CD14-positive monocyte (primary cell): ENCODE results near the gene DUSP16. TPM values are rescaled to one million over a fixed set of nuclear protein-coding genes. Genes with fewer than 3 reads are reported as not detected.
A peak's percentile ranks its signal among the peaks of the same experiment; 100 is the strongest.
"Not testable (repeated sequence)": the region's sequence is repeated elsewhere in the genome, so short reads cannot be mapped to it uniquely, and the experiment has no call there.

Source experiments
- DNase-seq, 3 donors: peaks; one replicate each; pipeline ENCODE4 v3.0.0-alpha.2; 2011 to 2022
- H2AFZ ChIP-seq: 2 replicates; pipeline ENCODE4 v1.6.0; 2012; ENCODE audit warnings: mild to moderate bottlenecking, low read depth, low read length, inconsistent platforms; ENCODE audit not compliant: insufficient read depth, poor library complexity, severe bottlenecking
- H3K27ac ChIP-seq, 2 donors: 1 replicate in 1 of 2; 2 replicates in 1 of 2; pipeline ENCODE4 v1.5.1; 2012 to 2013; ENCODE audit warnings: low read length in 2 of 2, control low read depth in 1 of 2, inconsistent platforms in 1 of 2, low read depth in 1 of 2, mild to moderate bottlenecking in 1 of 2
- H3K27me3 ChIP-seq, 2 donors: one replicate each; pipeline versions ENCODE4 v1.6.0 to v1.6.1; 2011 to 2013; ENCODE audit warnings: low read length in 2 of 2; ENCODE audit not compliant: control insufficient read depth in 2 of 2, insufficient read depth in 2 of 2
- H3K36me3 ChIP-seq, 2 donors: replicated peaks in 1 of 2; 1 replicate in 1 of 2; 2 replicates in 1 of 2; pipeline versions ENCODE4 v1.5.1 to v1.6.1; 2012 to 2013; ENCODE audit warnings: low read length in 2 of 2, control low read depth in 1 of 2, inconsistent platforms in 1 of 2, mild to moderate bottlenecking in 1 of 2; ENCODE audit not compliant: insufficient read depth in 2 of 2, control insufficient read depth in 1 of 2
- H3K4me1 ChIP-seq, 2 donors: 1 replicate in 1 of 2; 2 replicates in 1 of 2; pipeline versions ENCODE4 v1.5.1 to v1.6.1; 2012 to 2013; ENCODE audit warnings: low read length in 2 of 2, control low read depth in 1 of 2, inconsistent platforms in 1 of 2, mild to moderate bottlenecking in 1 of 2, moderate library complexity in 1 of 2; ENCODE audit not compliant: insufficient read depth in 2 of 2, control insufficient read depth in 1 of 2
- H3K4me2 ChIP-seq: replicated peaks from 2 replicates; pipeline ENCODE3; 2012; ENCODE audit warnings: low read length, moderate library complexity, mild to moderate bottlenecking; ENCODE audit not compliant: poor library complexity, severe bottlenecking; ENCODE audit errors: extremely low read depth
- H3K4me3 ChIP-seq, 3 experiments: fragments of 200-600 bp in 1 of 3; sonication (generic) in 1 of 3; replicated peaks in 1 of 3; 1 replicate in 2 of 3; 2 replicates in 1 of 3; pipeline ENCODE4 v1.5.1; 2011 to 2013; ENCODE audit warnings: low read length in 3 of 3, mild to moderate bottlenecking in 3 of 3, control low read depth in 2 of 3, low read depth in 2 of 3, inconsistent platforms in 1 of 3, moderate library complexity in 1 of 3
- H3K79me2 ChIP-seq: 2 replicates; pipeline ENCODE4 v1.6.0; 2012; ENCODE audit warnings: mild to moderate bottlenecking, control low read depth, inconsistent platforms, low read length, moderate library complexity; ENCODE audit not compliant: insufficient read depth
- H3K9ac ChIP-seq: 2 replicates; pipeline ENCODE4 v1.6.0; 2017; ENCODE audit warnings: low read length, mild to moderate bottlenecking; ENCODE audit not compliant: insufficient read depth, poor library complexity, severe bottlenecking
- H3K9me3 ChIP-seq, 2 donors: replicated peaks in 1 of 2; 1 replicate in 1 of 2; 2 replicates in 1 of 2; pipeline versions ENCODE4 v1.5.1 to v1.6.1; 2012 to 2013; ENCODE audit warnings: low read length in 2 of 2, control low read depth in 1 of 2; ENCODE audit not compliant: control insufficient read depth in 1 of 2, insufficient read depth in 1 of 2
- H4K20me1 ChIP-seq: 2 replicates; pipeline ENCODE4 v1.6.0; 2012; ENCODE audit warnings: mild to moderate bottlenecking, low read length, control low read depth, moderate library complexity; ENCODE audit not compliant: insufficient read depth
- H3K27ac Mint-ChIP-seq, 7 donors: one replicate each; pipeline ENCODE4 v1.8.0; 2020; ENCODE audit warnings: mild to moderate bottlenecking in 7 of 7, mixed read lengths in 7 of 7, moderate library complexity in 6 of 7, inconsistent platforms in 2 of 7
- H3K27me3 Mint-ChIP-seq, 3 donors: one replicate each; pipeline ENCODE4 v1.8.0; 2021 to 2022; ENCODE audit warnings: low read depth in 3 of 3, mild to moderate bottlenecking in 3 of 3, mixed read lengths in 3 of 3, moderate library complexity in 3 of 3, inconsistent platforms in 1 of 3
- H3K36me3 Mint-ChIP-seq, 2 donors: one replicate each; pipeline ENCODE4 v1.8.0; 2020; ENCODE audit warnings: mixed read lengths in 2 of 2, inconsistent platforms in 1 of 2, mild to moderate bottlenecking in 1 of 2
- H3K4me1 Mint-ChIP-seq: one replicate; pipeline ENCODE4 v1.8.0; 2020; ENCODE audit warnings: mild to moderate bottlenecking, mixed read lengths
- H3K4me3 Mint-ChIP-seq, 2 donors: one replicate each; pipeline ENCODE4 v1.8.0; 2020; ENCODE audit warnings: mild to moderate bottlenecking in 2 of 2, mixed read lengths in 2 of 2, moderate library complexity in 1 of 2
- H3K9me3 Mint-ChIP-seq, 7 donors: one replicate each; pipeline ENCODE4 v1.8.0; 2020 to 2022; ENCODE audit warnings: mixed read lengths in 7 of 7, mild to moderate bottlenecking in 6 of 7, moderate library complexity in 6 of 7, inconsistent platforms in 2 of 7
- WGBS: methylation state at CpG from one replicate; pipeline ENCODE4 v1.1.5; 2013; ENCODE audit warnings: missing lambda C conversion rate; ENCODE audit not compliant: insufficient coverage; 5-methylcytosine and 5-hydroxymethylcytosine counted together
- intact Hi-C, 2 donors: fragments of 100-400 bp; cut with micrococcal nuclease; formaldehyde crosslinking; loops; one replicate each; pipeline versions ENCODE4 v1.15.0 to v1.15.1; 2023
- polyA plus RNA-seq, 3 donors: library from polyadenylated mRNA; depleted of rRNA in 1 of 3; unstranded in 2 of 3; stranded (reverse) in 1 of 3; fragments of 300-500 nt in 2 of 3; fragments of >200 nt in 1 of 3; fragmentation: Illumina TruSeq in 2 of 3; gene quantifications; 1 replicate in 2 of 3; 2 replicates in 1 of 3; pipeline ENCODE4 v1.2.3, GENCODE V29; 2012 to 2021
- TF ChIP-seq, protein P1 (sequence below): fragments of 200-600 bp; IDR thresholded peaks from one replicate; pipeline ENCODE4 v1.8.0; 2022; ENCODE audit warnings: antibody characterized with exemption, mild to moderate bottlenecking

The DUSP16 gene
- polyA plus RNA-seq, 3 donors: 0.04 to 0.46 (median 0.27) TPM

DNA sequence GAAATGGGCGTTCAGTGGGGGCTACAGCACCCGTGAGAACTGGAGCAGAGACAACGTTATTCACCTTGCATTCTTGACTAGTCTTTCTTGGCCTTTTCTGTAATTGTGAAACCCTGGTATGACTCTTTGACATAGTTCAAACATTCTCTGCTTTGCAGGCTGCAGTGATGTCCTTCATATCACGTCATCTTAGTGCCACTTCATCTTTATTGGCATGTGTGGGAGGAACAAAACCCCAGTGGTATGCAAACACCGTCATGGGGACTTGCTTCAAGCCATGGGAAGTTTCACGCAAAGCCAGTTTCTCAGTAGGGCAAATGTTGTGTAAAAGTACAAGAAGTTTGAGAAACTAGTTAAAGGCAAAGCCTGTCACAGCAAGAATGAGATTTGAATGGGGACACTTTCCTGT, 20.2 kb upstream of the DUSP16 start:
- Histone ChIP-seq H3K4me2 (no peak overlapping the region), H2AFZ (no peak overlapping the region), H3K79me2 (no peaks in the 10 kb centered on the region), H3K36me3 (no peaks in the 10 kb centered on the region), H3K9ac (no peak overlapping the region), H3K9me3 (no peaks in the 10 kb centered on the region), H3K4me1 (no peaks in the 10 kb centered on the region), H3K27me3 (no peaks in the 10 kb centered on the region), H4K20me1 (no peaks in the 10 kb centered on the region), H3K27ac (no peak overlapping the region), H3K4me3 (no peak overlapping the region)
- peaks cover 12% of the 10 kb centered on the region for H3K4me1 Mint-ChIP-seq
- no peak for DNase-seq
- intact Hi-C loops: loop anchor here in 1 of 2 donors (10.0 kb wide), 1 partner anchor 52 kb away; no protein-coding TSS in a partner anchor
- H3K27me3 Mint-ChIP-seq: peaks cover 2 to 5% (median 2%) of the 10 kb centered on the region in 3 donors
- no peak overlapping the region for H3K27ac Mint-ChIP-seq
- TF ChIP-seq, protein P1, sequence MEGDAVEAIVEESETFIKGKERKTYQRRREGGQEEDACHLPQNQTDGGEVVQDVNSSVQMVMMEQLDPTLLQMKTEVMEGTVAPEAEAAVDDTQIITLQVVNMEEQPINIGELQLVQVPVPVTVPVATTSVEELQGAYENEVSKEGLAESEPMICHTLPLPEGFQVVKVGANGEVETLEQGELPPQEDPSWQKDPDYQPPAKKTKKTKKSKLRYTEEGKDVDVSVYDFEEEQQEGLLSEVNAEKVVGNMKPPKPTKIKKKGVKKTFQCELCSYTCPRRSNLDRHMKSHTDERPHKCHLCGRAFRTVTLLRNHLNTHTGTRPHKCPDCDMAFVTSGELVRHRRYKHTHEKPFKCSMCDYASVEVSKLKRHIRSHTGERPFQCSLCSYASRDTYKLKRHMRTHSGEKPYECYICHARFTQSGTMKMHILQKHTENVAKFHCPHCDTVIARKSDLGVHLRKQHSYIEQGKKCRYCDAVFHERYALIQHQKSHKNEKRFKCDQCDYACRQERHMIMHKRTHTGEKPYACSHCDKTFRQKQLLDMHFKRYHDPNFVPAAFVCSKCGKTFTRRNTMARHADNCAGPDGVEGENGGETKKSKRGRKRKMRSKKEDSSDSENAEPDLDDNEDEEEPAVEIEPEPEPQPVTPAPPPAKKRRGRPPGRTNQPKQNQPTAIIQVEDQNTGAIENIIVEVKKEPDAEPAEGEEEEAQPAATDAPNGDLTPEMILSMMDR: no peak
- peaks cover 0 to 2% (median 0%) of the 10 kb centered on the region in 7 donors for H3K9me3 Mint-ChIP-seq
- 91% methylated on average over 4 of the region's 6 CpGs for WGBS
- H3K4me3 Mint-ChIP-seq: no peak overlapping the region
- no peaks in the 10 kb centered on the region for H3K36me3 Mint-ChIP-seq

DNA sequence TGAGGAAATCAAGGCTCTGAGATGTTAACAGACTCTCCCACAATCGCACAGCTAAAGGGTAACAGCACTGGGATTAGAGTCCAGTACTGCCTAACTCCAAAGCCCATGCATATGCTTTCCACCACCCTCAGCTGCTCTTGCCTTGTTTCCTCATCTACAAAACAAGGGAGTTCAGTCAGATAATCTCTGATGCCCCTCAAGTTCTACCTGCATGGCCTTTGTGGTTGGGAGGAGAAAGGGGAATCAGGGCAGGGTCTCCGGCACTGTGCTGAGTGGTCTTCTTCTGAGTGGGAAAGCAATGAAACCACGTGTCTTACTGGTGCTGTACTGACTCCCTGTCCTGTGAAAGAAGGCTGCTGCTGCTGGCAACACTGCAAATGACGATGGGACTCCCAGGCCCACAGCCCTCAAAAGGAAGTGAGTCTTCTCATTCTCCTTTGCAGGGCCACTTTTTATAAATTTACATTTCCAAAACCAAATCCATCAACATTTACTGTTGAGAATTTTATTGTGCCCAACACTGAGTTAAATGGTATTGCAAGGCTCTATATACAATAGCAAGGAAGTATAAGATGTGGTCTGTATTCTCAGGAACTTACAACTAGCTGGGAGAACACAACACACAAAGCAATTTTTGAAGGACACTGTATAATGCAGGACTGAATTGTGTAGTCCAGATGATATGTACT, 19.7 kb upstream of the DUSP16 start:
- H3K4me1 Mint-ChIP-seq: peaks cover 12% of the 10 kb centered on the region
- no peaks in the 10 kb centered on the region for H3K36me3 Mint-ChIP-seq
- peaks cover 0 to 2% (median 0%) of the 10 kb centered on the region in 7 donors for H3K9me3 Mint-ChIP-seq
- H3K27me3 ChIP-seq: no peaks in the 10 kb centered on the region
- H3K79me2 ChIP-seq: no peaks in the 10 kb centered on the region
- no peak overlapping the region for H3K27ac ChIP-seq
- TF ChIP-seq, protein P1: no peak
- no peak overlapping the region for H2AFZ ChIP-seq
- DNase-seq: no peak
- no peaks in the 10 kb centered on the region for H3K4me1 ChIP-seq
- no peak overlapping the region for H3K9ac ChIP-seq
- 85% methylated on average over 3 of the region's 4 CpGs for WGBS
- intact Hi-C loops: loop anchor here in 1 of 2 donors (10.0 kb wide), 1 partner anchor 52 kb away; no protein-coding TSS in a partner anchor
- no peaks in the 10 kb centered on the region for H4K20me1 ChIP-seq
- peaks cover 2 to 5% (median 2%) of the 10 kb centered on the region in 3 donors for H3K27me3 Mint-ChIP-seq
- H3K4me3 ChIP-seq: no peak overlapping the region
- no peaks in the 10 kb centered on the region for H3K36me3 ChIP-seq
- H3K9me3 ChIP-seq: no peaks in the 10 kb centered on the region
- H3K4me2 ChIP-seq: no peak overlapping the region
- peak overlapping the region in 1 of 7 donors; percentile 73 for H3K27ac Mint-ChIP-seq
- H3K4me3 Mint-ChIP-seq: no peak overlapping the region

DNA sequence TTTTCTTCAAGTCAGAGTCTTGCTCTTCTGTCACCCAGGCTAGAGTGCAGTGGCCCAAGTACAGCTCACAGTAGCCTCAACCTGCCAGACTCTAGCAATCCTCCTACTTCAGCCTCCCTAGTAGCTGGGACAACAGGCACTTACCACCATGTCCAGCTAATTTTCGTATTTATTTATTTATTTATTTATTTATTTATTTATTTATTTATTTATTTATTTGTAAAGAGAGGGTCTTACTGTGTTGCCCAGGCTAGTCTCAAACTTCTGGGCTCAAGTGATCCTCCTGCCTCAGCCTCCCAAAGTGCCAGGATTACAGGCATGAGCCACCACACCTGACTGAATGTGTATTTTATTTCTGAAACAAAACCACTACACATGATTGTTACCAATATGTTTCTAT, 18.1 kb upstream of the DUSP16 start:
- H3K9me3 ChIP-seq, H3K36me3 Mint-ChIP-seq: not testable (repeated sequence)

More for the DNA sequence above, 18.1 kb upstream of the DUSP16 start:
- H3K4me2 ChIP-seq, H4K20me1 ChIP-seq, H3K9ac ChIP-seq, H3K4me1 ChIP-seq, H3K9me3 Mint-ChIP-seq, H2AFZ ChIP-seq, H3K4me3 ChIP-seq, H3K79me2 ChIP-seq, H3K27me3 Mint-ChIP-seq, H3K27ac ChIP-seq, DNase-seq, H3K27ac Mint-ChIP-seq, H3K4me3 Mint-ChIP-seq, H3K27me3 ChIP-seq, H3K36me3 ChIP-seq: not testable (repeated sequence)
- intact Hi-C loops: loop anchor here in 1 of 2 donors (10.0 kb wide), 1 partner anchor 54 kb away; no protein-coding TSS in a partner anchor
- WGBS: no CpG with 5 or more reads among the region's 1 CpG
- H3K4me1 Mint-ChIP-seq: peaks cover 17% of the 10 kb centered on the region
